ENCODE data around the gene ZNF280C. TPM values are rescaled to one million over a fixed set of nuclear protein-coding genes. Genes with fewer than 3 reads are reported as not detected.

The ZNF280C gene
- total RNA-seq, 1 donor from 2014 or later, result 2.9 TPM

DNA sequence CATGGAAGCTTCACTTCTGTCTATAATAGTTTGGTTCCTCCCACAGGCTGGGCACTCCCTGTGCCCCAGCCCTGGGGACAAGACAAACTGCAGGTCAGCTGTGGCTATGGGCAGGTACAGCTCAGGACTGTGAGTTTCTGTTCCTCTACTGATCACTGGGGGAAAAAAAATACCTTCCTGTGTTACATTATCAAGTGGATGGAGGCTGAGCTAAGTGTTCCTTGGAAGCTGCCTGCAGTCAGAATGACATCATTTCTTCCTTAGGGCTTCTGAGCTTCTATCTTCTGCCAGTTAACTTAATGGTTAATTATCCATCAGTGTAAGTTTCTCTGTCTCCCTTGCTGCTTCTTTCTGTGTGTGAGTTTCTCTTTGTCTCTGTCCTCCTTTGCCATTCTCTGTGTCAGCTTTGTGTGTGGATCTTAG, 92.3 kb downstream of the ZNF280C start:
- DNase-seq, result peak; percentile 25

DNA sequence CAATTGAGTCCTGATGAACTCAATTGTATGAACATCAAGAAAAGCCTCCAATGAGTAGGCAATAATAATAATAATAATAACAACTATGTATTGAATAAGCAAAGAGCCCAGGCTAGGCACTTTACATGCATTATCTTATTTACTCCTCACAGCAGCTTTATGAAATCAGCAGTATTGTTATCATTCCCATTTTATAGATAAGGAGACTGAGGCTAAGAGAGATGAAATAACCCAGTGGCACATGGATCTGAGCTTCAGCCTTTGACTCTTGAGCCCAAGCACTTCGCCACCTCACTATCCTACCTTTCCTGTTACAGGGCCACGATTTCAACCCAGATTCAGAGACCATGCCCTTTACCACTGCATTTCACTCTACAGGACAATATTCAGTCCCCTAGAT, 93.8 kb downstream of the ZNF280C start:
- DNase-seq, result no peak

- peak; percentile 41 for DNase-seq
Observed at GRCh38 chrX:130174045-130174704, 94.5 kb downstream of the ZNF280C start.

GRCh38 chrX:130173190-130173895, 95.4 kb downstream of the ZNF280C start:
- peak; percentile 38 for DNase-seq

- DNase-seq, result no peak
Observed at GRCh38 chrX:130172127-130172845, 96.4 kb downstream of the ZNF280C start.

DNA sequence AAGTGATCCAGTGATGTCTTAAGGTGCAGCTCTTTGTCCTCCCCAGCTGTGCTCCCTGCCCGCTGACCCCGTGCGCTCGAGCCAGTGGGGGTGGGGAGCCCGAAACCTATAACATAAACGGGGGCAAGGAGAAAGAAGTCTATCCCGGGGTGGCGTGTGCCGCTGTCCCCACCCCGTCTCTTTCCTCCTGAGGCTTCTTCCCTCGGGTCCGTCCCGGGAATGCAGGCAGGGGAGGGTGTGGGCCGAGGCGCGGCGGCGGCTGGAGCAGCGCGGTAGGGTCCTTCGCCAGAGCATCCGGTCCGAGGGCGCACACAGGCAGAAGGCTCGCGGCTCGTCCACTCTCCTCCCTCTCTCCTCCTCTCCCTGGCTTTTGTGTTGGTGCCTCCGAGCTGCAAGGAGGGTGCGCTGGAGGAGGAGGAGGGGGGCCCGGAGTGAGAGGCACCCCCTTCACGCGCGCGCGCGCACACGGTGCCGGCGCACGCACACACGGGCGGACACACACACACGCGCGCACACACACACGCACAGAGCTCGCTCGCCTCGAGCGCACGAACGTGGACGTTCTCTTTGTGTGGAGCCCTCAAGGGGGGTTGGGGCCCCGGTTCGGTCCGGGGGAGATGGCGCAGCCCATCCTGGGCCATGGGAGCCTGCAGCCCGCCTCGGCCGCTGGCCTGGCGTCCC, 97.1 kb downstream of the ZNF280C start, which contains the start of gene RAB33A:
Gene RAB33A (plus strand): TSS at position 517 of the 681 bp plus-strand sequence. CDS start 101 bp downstream, at position 618.
- peak; percentile 16 for DNase-seq

GRCh38 chrX:130170752-130171445, 97.8 kb downstream of the ZNF280C start:
- DNase-seq, result peak; percentile 35

GRCh38 chrX:130167040-130167439, 101.7 kb downstream of the ZNF280C start:
- DNase-seq, result peak; percentile 37

DNA sequence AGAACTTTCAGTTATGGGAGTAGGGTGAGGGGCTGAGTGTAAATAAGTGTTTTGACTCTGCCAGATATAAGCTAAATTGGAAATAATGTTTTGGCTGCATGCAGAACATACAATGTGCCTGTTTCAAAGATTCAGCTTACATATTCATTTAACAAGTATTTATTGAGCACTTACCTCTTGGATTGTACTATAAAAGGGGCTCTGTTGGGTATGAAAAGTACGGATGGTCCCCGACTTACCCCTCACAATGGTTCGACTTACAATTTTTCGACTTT, 102.3 kb downstream of the ZNF280C start:
- no peak for DNase-seq

DNA sequence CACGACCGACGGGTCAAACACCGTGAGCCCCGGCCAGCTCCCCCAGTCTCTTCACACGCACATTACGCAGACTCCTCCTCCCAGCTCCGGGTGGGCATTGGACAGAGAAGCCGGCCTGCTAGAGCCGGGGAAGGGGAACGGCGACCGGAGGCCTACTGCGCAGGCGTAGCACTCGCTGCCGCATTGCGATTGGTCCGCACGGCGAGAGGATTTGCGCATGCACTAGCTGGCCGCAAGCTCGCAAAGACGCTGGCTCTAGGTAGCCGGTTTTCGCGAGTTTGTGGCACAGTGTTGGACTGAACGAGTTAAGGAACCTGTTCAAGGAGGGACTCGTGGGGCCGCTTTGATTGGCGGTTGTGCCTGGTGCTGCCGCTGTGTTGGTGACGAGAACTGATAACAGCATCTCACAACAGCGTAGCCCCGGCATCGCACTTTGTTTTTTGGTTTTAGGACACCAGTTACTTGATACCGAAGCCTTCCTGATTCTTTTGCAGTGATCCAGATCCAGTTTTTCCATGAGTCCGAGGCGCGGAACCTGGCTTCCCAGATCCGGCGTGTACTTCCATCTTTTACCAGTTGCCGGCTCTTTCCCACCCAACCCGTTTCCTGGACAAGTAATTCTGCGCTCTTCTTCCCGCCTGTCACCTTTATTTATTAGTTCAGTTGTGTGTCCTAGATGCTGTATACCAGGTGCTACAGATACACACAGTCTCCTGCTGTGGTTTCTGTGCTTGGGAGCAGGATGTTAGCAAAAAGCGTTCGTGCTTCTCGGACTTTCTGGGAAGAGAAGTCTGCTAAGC, 102.8 kb downstream of the ZNF280C start, which contains the start of gene AIFM1:
Gene AIFM1 (minus strand): TSS at position 139 of the 800 bp plus-strand sequence. CDS start 185 bp downstream, outside the sequence.
- DNase-seq, result peak; percentile 96

- DNase-seq, result no peak
Observed at GRCh38 chrX:130165181-130165702, 103.5 kb downstream of the ZNF280C start.

- no peak for DNase-seq
Observed at GRCh38 chrX:130163398-130163797, 105.3 kb downstream of the ZNF280C start.

GRCh38 chrX:130162094-130162735, 106.5 kb downstream of the ZNF280C start:
- no peak for DNase-seq

- no peak for DNase-seq
Observed at GRCh38 chrX:130159776-130160175, 108.9 kb downstream of the ZNF280C start.

- DNase-seq, result no peak
Observed at GRCh38 chrX:130158311-130158710, 110.4 kb downstream of the ZNF280C start.

GRCh38 chrX:130155564-130155963, 113.1 kb downstream of the ZNF280C start:
- no peak for DNase-seq

All from dermis blood vessel endothelial cell (primary cell).